Nephron (organoid): ENCODE measurements around the gene CD274.
A peak's percentile ranks its signal among the peaks of the same experiment; 100 is the strongest.
"Not testable (repeated sequence)": the region's sequence is repeated elsewhere in the genome, so short reads cannot be mapped to it uniquely, and the experiment has no call there.

Source experiments
- H3K27ac Mint-ChIP-seq, 3 experiments: 2 replicates each; pipeline ENCODE4 v1.8.0; 2020; ENCODE audit warnings: mixed read lengths in 3 of 3, mild to moderate bottlenecking in 2 of 3, moderate library complexity in 1 of 3
- H3K27me3 Mint-ChIP-seq: 2 replicates; pipeline ENCODE4 v1.8.0; 2021; ENCODE audit warnings: low read depth, mild to moderate bottlenecking, moderate library complexity, mixed read lengths
- H3K36me3 Mint-ChIP-seq: 2 replicates; pipeline ENCODE4 v1.8.0; 2020; ENCODE audit warnings: low read depth, mixed read lengths
- H3K4me1 Mint-ChIP-seq: 2 replicates; pipeline ENCODE4 v1.8.0; 2020; ENCODE audit warnings: mixed read lengths
- H3K4me3 Mint-ChIP-seq, 3 experiments: 2 replicates each; pipeline ENCODE4 v1.8.0; 2020; ENCODE audit warnings: mild to moderate bottlenecking in 3 of 3, mixed read lengths in 3 of 3, moderate library complexity in 2 of 3
- H3K9me3 Mint-ChIP-seq: 2 replicates; pipeline ENCODE4 v1.8.0; 2020; ENCODE audit warnings: mixed read lengths
- TF ChIP-seq, protein P1 (sequence below), 3 experiments: fragments of 200-600 bp; sonication (generic); IDR thresholded peaks; one replicate each; pipeline ENCODE4 v1.5.0; 2021; ENCODE audit warnings: antibody characterized with exemption in 3 of 3; ENCODE audit not compliant: unreplicated experiment in 3 of 3

The CD274 gene

DNA sequence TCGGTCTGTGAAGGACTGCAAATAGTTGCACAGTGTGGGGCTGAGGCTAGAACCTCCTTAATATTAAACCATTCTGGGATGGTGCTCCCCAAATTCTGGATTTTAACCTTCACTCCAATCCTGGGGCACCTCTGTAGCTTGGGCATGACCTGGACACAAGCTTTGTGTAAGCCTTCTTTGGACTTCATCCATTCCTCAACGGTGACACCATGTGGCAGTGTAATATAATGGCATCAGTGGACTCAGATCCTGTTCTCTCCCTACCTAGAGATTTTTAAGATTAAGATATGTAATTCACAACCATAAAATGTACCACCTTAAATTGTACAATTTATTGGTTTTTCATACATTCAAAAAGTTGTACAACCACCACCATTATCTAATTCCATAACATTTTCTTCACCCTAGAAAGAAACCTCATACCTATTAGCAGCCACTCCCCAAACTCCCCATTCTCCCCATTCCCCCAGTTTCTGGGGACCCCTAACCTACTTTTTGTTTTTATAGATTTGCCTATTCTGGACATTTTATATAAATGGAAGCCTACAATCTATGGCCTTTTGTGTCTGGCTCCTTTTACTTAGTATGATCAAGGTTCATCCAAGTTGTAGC lies 7.8 kb upstream of the CD274 start:
- H3K9me3 Mint-ChIP-seq: no peaks in the 10 kb centered on the region
- no peak overlapping the region for H3K27ac Mint-ChIP-seq
- H3K27me3 Mint-ChIP-seq: peaks cover 13% of the 10 kb centered on the region
- H3K4me1 Mint-ChIP-seq: peaks cover 5% of the 10 kb centered on the region
- TF ChIP-seq, protein P1, sequence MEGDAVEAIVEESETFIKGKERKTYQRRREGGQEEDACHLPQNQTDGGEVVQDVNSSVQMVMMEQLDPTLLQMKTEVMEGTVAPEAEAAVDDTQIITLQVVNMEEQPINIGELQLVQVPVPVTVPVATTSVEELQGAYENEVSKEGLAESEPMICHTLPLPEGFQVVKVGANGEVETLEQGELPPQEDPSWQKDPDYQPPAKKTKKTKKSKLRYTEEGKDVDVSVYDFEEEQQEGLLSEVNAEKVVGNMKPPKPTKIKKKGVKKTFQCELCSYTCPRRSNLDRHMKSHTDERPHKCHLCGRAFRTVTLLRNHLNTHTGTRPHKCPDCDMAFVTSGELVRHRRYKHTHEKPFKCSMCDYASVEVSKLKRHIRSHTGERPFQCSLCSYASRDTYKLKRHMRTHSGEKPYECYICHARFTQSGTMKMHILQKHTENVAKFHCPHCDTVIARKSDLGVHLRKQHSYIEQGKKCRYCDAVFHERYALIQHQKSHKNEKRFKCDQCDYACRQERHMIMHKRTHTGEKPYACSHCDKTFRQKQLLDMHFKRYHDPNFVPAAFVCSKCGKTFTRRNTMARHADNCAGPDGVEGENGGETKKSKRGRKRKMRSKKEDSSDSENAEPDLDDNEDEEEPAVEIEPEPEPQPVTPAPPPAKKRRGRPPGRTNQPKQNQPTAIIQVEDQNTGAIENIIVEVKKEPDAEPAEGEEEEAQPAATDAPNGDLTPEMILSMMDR (IDR thresholded peaks at IDR 0.05; ENCODE audit: unreplicated experiment in 3 of 3): peak; percentile 32 to 54 (median 41)
- no peak overlapping the region for H3K4me3 Mint-ChIP-seq
- H3K36me3 Mint-ChIP-seq: peaks cover under 1% of the 10 kb centered on the region

GRCh38 chr9:5443850-5444249 lies 6.5 kb upstream of the CD274 start:
- no peak overlapping the region for H3K27ac Mint-ChIP-seq

GRCh38 chr9:5445096-5445495 lies 5.2 kb upstream of the CD274 start:
- not testable (repeated sequence) for H3K36me3 Mint-ChIP-seq, H3K9me3 Mint-ChIP-seq, H3K4me1 Mint-ChIP-seq, H3K4me3 Mint-ChIP-seq, H3K27ac Mint-ChIP-seq
- H3K27me3 Mint-ChIP-seq: peaks cover 12% of the 10 kb centered on the region

More at GRCh38 chr9:5443850-5444249, 6.5 kb upstream of the CD274 start:
- Mint-ChIP-seq H3K9me3 (no peaks in the 10 kb centered on the region), H3K27me3 (peaks cover 13% of the 10 kb centered on the region), H3K36me3 (no peaks in the 10 kb centered on the region), H3K4me3 (no peak overlapping the region), H3K4me1 (no peaks in the 10 kb centered on the region)
- TF ChIP-seq, protein P1 (IDR thresholded peaks at IDR 0.05; ENCODE audit: unreplicated experiment in 3 of 3): no peak

DNA sequence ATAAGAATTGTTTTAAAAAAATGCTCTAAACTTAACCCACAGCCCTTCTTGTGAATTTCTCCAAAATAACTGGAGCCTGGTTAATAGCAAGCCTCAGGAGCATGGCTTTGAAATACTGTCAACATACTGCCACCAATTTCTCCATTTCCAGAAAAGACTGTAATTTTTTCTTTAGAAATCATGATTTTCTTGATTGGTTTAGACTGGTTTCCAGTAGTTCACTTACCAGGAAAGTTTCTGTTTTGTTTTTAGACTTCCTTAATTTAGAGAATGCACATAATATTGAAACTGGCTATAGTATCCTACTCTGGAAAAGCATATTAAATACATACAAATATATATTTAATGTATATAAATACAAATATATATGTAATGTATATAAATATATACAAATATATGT lies 4.5 kb upstream of the CD274 start:
- TF ChIP-seq, protein P1 (IDR thresholded peaks at IDR 0.05; ENCODE audit: unreplicated experiment in 3 of 3): no peak
- peaks cover 6% of the 10 kb centered on the region for H3K4me1 Mint-ChIP-seq
- H3K4me3 Mint-ChIP-seq: no peak overlapping the region
- no peak overlapping the region for H3K27ac Mint-ChIP-seq
- peaks cover 12% of the 10 kb centered on the region for H3K27me3 Mint-ChIP-seq
- no peaks in the 10 kb centered on the region for H3K9me3 Mint-ChIP-seq
- no peaks in the 10 kb centered on the region for H3K36me3 Mint-ChIP-seq

DNA sequence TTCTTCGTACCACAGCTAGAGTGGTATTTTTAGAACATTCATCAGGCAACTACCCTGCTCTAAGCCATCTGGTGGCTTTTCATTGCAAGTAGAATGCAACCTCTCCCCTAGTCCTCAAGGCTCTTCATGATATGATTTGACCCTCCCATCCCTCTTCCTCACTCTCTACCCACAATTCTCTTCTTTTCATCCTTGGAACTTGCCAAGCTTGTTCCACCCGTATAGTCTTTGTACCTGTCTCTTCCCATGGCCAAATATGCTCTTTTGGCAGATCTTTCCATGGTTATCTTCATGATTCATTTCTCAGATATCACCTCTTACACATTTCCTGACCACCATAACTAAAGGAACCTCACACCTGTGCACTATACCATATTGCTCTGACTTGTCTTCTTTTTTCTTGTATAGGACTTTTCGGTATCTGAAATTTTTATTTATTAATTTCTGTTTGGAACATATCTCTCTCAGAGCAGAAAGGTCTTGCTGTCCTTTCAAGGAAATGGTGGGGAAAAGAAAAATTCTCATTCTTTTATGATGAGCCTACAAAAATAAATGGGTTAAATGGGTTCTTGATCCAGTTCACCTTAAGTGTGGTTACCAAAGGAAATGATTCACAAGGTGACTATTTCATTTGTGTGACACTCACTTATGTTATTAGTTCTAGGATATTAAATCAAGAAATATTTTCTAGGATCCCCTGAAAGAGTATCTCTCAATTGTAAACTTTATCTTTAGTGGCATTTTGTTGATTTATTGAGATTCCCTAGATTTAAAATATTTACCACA lies 3.7 kb upstream of the CD274 start:
- no peaks in the 10 kb centered on the region for H3K36me3 Mint-ChIP-seq
- no peak overlapping the region for H3K4me3 Mint-ChIP-seq
- peaks cover 6% of the 10 kb centered on the region for H3K4me1 Mint-ChIP-seq
- H3K9me3 Mint-ChIP-seq: no peaks in the 10 kb centered on the region
- H3K27ac Mint-ChIP-seq: no peak overlapping the region
- H3K27me3 Mint-ChIP-seq: peaks cover 12% of the 10 kb centered on the region
- TF ChIP-seq, protein P1 (IDR thresholded peaks at IDR 0.05; ENCODE audit: unreplicated experiment in 3 of 3): no peak

DNA sequence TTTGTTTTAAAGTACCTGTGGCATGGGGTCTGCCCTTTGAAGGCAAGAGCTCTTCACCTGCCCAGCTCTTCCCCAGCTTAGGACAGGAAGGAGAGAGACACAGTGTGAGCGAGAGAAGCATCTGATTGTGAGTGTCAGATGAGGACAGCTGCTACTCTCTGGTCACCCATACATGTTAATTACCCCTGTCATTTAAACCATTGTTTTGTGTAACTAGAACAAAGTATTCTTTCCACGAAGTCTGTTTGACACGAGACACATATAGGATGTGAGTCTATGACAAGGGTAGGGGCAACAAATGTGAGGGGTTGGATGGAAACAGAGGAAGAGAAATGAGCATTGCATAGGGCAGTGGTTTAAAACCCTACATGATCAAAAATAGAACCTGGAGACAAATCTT lies 3.0 kb upstream of the CD274 start:
- H3K4me3 Mint-ChIP-seq: no peak overlapping the region
- no peaks in the 10 kb centered on the region for H3K9me3 Mint-ChIP-seq
- H3K27me3 Mint-ChIP-seq: peaks cover 12% of the 10 kb centered on the region
- no peak overlapping the region for H3K27ac Mint-ChIP-seq
- TF ChIP-seq, protein P1 (IDR thresholded peaks at IDR 0.05; ENCODE audit: unreplicated experiment in 3 of 3): no peak
- no peaks in the 10 kb centered on the region for H3K36me3 Mint-ChIP-seq
- peaks cover 6% of the 10 kb centered on the region for H3K4me1 Mint-ChIP-seq
